ENCODE measurements around the gene LRP10.
"Not testable (repeated sequence)": the region's sequence is repeated elsewhere in the genome, so short reads cannot be mapped to it uniquely, and the experiment has no call there.

Gene LRP10

GRCh38 chr14:22887260-22887989, 15.9 kb downstream of the LRP10 start:
- peak; percentile 76 for DNase-seq

- DNase-seq = no peak
Measured at GRCh38 chr14:22887990-22888378, 16.4 kb downstream of the LRP10 start.

GRCh38 chr14:22888662-22889061, 17.1 kb downstream of the LRP10 start:
- DNase-seq = peak; percentile 38

GRCh38 chr14:22890416-22890815, 18.9 kb downstream of the LRP10 start:
- no peak for DNase-seq

- DNase-seq = no peak
Measured at GRCh38 chr14:22892488-22892887, 20.9 kb downstream of the LRP10 start.

- no peak for DNase-seq
Measured at GRCh38 chr14:22893706-22894105, 22.2 kb downstream of the LRP10 start.

GRCh38 chr14:22895402-22895801, 23.9 kb downstream of the LRP10 start:
- DNase-seq = no peak

- DNase-seq = no peak
Measured at GRCh38 chr14:22896356-22896755, 24.8 kb downstream of the LRP10 start.

GRCh38 chr14:22896760-22897159, 25.2 kb downstream of the LRP10 start:
- DNase-seq = no peak

- DNase-seq = no peak
Measured at GRCh38 chr14:22897357-22897756, 25.8 kb downstream of the LRP10 start.

GRCh38 chr14:22898302-22899090, 27.0 kb downstream of the LRP10 start:
- DNase-seq = no peak

- DNase-seq = peak; percentile 80
Measured at GRCh38 chr14:22900081-22900799, 28.7 kb downstream of the LRP10 start.

- no peak for DNase-seq
Measured at GRCh38 chr14:22901799-22902198, 30.3 kb downstream of the LRP10 start.

- no peak for DNase-seq
Measured at GRCh38 chr14:22903742-22904087, 32.2 kb downstream of the LRP10 start.

- no peak for DNase-seq
Measured at GRCh38 chr14:22905627-22906026, 34.1 kb downstream of the LRP10 start.

GRCh38 chr14:22906073-22906472, 34.5 kb downstream of the LRP10 start:
- DNase-seq = no peak

GRCh38 chr14:22907429-22907828, 35.9 kb downstream of the LRP10 start:
- DNase-seq = no peak

- DNase-seq = no peak
Measured at GRCh38 chr14:22908601-22909000, 37.1 kb downstream of the LRP10 start.

GRCh38 chr14:22910916-22911315, 39.4 kb downstream of the LRP10 start:
- no peak for DNase-seq

GRCh38 chr14:22914836-22915235, 43.3 kb downstream of the LRP10 start:
- not testable (repeated sequence) for DNase-seq

- DNase-seq = no peak
Measured at GRCh38 chr14:22915886-22916521, 44.5 kb downstream of the LRP10 start.

GRCh38 chr14:22918804-22919600, 47.5 kb downstream of the LRP10 start, which contains the start of gene RBM23:
Gene RBM23 (minus strand): TSS chr14:22919149.
- peak; percentile 100 for DNase-seq

GRCh38 chr14:22919601-22919921, 48.0 kb downstream of the LRP10 start:
- DNase-seq = no peak

All from CD4-positive, alpha-beta T cell treated with Interleukin-21 for 1 hour (primary cell).